ENCODE measurements around the gene AIFM2.
A peak's percentile ranks its signal among the peaks of the same experiment; 100 is the strongest.
"Not testable (repeated sequence)": the region's sequence is repeated elsewhere in the genome, so short reads cannot be mapped to it uniquely, and the experiment has no call there.

The AIFM2 gene

DNA sequence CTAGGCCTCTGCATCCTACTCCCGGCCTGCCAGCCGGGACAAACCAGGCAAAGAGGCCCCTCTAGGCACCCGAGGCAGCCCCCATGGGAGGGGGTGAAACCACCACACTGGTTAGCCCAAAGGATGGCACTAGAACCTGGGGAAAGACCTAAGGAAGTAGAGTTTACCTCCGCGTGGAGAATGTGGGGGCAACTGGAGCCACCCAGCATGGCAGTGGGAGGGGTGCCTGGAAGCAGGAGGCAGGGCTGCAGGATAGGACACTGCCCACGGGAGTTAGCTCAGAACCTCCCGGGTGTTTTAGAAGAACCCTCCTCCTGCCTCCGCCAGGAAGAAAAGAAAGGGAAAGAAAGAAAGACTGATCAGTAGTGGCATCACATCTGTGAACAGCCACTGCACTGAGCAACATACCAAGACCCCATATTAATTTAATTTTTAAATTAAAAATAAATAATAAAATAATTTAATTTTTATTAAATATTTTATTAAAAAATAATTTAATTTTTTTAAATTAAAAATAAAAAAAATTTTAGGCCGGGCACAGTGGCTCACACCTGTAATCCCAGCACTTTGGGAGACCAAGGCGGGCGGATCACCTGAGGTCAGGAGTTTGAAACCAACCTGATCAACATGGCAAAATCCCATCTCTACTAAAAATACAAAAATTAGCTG lies 11.2 kb downstream of the AIFM2 start:
- no peak for DNase-seq

DNA sequence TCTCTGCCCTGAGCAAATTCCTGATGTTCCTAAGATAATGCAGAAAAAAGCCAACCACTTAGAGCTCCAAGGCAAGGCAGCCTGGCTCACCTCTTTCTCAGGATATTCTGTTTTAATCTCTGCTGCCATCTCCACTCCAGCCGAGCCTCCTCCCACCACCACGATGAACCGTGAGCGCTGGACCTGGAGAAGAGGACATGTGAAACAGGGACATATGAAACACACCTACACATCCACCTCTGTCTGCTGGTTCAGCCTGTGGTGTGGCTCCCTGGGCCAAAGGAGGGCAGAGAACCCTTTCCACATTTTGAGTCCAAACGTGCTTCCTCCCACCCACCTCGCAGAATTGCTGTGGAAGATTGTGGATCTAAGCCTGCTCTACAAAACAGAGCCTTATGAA lies 12.2 kb downstream of the AIFM2 start:
- no peak for DNase-seq

DNA sequence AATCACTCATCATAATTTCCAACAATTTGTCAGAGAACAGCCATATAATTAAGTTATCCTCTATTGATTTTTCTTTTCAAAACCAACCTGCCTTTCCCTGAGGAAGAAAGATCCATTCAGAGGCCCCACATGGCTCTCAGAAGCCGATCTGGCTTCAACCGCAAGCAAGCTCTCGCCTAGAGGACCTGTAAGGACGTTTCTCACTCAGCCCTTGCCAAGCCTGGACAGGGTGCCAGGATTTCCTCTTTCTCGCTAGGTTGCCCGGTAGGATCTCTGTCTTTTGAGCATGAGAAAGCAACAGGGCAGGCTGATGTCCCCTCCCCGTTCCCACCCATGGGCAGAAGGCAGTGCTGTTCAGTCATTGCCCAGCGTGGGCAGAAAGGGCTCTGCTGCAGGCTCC lies 13.0 kb downstream of the AIFM2 start:
- DNase-seq, result no peak

DNA sequence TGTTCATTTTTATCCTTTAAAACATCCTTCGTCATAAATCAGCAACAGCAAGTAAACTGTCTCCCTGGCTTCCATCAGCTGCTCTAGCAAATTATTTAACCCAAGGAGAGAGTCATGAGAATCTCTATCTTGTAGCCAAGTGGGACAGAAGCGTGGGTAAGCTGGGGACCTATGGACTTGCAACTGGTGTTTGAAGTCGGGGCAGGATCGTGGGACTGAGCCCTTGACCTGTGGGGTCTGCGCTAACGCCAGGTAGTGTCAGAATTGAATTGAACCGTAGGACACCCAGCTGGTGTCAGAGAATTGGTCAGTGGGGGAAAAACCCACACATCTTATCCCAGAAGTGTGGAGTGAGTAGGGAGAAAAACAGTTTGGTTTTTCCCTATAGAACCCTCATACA lies 13.4 kb downstream of the AIFM2 start:
- no peak for DNase-seq

DNA sequence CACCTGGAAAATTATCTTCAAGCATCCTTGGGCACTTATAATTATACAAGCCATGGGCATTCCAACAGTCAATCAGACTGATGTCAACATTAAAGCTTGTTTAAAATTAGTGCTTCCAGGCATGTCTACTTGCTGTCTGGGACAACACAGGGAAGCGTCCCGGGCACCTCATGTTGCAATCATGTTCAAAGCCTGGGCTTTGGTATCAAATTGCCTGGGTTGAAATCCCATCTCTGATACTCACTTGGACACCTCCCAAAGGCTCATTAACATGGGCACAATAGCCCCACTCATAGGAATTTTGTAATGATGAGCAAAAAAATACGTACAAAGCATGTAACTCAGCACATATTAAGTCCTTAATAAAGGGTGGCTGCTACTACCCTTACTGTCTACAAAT lies 14.4 kb downstream of the AIFM2 start:
- DNase-seq, result no peak

DNA sequence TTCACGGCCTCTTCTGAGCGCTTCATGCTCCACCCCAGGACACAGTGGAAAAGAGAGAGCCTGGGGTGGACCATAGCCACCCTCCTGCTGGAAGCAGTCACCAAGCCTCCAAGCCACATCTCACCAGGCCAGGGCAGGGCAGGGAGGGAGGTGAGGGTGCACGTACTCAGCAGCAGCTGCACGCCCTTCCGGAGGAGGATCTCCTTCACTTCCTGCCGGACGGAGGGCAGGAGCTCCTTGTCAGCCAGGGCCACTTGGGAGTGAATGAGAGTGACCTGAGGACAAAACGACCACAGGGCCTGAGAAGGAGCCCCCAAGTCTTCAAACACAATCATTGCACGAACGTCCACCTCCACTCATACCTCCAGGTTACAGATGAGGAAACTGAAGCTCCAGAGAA lies 15.0 kb downstream of the AIFM2 start:
- DNase-seq, result no peak

DNA sequence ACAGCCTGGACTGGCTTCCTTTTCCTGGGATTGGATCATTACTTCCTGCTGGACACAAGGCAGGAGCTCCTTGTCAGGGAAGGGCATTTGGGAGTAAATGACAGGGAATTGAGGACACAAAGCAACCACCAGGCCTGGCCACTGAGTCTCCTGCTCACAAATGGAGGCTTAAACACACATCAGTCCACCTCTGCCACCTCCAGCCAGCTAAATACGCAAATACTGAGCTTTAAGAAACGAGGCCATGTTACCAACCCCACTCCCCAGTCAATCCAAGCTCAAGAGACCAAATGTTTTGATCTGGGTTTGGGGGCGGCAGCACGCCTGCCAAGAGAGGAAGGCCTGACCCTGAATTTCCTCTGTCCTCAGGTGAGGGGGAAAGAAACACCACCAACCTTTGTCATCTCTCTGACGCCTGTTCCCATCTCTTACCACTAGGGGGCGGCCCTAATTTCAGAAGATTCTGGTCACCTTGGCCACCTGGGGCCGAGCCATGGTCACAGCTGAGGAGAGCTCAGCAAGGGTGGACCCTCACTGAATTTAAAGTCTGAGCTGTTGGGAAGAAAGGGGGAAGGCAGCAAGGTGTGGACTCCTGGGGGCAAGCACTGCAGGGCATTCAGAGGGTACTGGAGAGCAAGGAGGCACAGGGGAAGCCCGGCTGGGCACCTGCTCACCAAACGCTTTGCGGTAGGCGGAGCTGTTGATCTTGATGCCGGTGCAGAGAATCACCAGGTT lies 16.5 kb downstream of the AIFM2 start:
- peak; percentile 65 for DNase-seq

DNA sequence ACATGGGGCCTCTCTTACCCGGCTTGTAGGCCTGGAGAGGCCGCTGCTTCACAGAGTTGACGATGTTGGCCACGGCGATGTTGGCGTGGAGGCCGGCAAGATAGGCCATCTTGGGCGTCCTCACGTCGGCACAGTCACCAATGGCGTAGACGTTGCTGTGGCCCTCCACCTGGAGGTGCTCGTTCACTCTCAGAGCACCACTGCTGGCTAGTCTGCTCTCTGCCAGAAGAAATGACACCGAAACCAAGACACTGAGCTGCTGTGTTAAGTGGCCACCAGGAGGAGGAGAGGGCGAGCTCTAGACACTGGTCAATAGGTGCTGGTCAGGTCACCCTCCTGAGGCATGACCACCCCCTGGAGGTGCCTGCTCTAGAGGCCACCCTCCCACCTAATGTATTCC lies 17.7 kb downstream of the AIFM2 start:
- DNase-seq, result no peak

DNA sequence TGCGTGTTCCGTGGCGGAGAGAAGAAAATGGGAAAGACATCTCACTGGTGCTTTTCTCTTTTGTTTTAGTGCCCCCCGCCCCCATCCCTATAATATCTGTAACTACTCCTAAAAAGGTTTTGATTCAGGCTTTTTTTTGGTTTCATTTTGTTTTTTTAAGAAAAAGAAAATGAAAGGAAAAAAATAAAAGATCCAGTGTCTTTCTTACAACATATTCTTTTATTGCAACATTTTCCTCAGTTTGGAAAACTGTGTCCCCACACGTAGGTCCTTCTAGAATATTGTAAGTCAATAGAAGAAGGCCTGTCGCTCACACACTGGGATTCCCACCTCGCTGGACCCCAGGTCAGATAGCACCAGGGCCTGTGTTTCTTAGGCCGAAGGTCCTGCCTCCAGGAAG lies 20.6 kb downstream of the AIFM2 start:
- no peak for DNase-seq

DNA sequence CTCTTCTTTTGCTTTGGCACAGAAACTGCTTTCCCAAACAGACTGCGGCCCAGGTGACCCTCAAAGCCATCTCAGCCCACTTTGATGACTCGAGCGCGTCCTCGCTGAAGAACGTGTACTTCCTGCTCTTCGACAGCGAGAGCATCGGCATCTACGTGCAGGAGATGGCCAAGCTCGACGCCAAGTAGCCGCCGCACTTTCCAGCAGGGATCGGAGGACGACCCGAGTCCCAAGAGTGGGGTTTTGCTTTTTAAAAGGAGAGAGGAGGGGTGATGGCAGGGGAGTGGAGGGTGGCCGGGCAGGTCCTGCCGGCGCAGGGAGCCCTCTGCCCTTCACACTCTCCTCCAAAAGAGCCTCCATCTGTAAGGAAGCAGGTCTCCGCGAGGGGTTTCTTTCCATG lies 21.1 kb downstream of the AIFM2 start:
- no peak for DNase-seq

DNA sequence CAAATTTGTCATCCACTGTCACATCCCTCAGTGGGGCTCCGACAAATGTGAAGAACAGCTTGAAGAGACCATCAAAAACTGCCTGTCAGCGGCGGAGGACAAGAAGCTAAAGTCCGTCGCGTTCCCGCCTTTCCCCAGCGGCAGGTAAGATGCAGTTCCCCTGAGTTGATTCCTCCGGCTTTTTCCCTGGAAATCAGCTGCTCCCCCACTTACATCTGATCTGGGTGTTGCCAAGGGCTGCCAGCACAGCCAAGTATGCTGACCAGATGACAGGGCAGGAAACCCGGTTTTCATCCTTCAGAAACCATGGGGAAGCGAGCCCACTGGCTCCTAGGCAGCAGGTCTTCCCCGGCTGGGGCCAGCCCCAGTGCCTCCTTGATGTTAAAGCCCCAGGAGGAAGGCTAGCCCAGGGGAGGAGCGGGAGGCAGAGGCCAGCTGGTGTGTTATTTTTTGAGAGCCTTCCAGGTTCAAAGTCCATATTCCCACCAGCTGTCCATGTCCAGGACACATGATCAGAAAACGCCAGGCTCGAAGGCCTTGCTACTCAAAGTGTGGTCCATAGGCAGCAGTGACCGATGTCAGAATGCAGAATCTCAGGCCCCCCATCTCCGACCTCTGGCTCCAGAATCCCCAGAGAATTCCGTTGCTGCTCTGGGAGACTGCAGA lies 23.4 kb downstream of the AIFM2 start:
- no peak for DNase-seq

DNA sequence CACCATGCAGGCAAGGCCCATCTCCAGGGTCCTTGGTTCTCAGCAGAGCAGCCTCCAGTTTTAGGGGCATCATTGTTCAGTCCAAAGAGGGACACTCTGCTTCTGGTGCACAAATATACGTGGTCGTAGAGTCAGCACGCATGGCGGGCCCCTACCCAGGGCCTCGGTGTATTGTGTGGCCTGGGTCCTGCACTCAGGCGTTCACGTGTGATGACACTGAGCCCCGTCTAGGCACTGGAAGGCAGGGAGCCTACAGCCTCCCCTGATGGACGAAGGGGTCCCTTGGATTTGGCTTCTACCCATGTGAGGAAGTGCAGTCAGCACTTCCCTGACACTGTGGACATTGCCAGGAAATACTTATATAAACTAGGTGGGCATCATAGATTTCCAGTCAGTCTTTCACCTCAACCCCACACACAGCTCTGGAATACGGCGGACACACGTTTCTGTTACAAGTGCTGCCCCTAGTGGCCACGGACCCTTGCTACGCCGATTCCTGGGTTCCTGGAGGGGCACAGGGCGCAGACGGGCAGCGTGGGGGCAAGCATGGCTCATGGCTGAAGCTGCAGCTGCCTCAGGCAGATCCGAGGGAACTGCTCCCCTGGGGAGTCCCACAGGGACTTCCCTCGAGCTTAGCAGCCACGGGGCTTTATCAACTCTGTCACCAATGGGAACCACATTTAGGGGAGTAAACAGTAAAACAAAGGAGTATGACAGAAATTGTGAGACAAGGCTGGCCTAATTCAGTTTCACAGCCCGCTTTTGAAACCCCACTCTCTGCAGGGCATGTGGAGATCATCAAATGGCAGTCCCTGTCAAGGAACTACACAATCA lies 25.4 kb downstream of the AIFM2 start:
- DNase-seq, result no peak

DNA sequence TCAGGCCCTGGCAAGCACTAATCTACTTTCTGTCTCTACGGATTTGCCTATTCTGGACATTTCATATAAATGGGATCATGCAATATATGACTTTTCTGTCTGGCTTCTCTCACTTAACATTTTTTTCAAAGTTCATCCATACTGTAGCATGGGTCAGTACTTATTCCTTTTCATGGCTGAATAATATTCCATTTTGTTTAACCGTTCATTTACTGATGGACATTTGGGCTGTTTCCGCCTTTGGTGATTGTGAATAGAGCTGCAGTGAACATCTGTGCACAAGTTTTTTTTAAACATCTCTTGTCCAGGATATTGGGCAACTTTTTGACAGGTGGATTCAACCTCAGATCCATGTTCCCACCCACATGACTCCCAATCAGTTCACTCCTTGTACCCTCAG lies 31.0 kb downstream of the AIFM2 start:
- no peak for DNase-seq

DNA sequence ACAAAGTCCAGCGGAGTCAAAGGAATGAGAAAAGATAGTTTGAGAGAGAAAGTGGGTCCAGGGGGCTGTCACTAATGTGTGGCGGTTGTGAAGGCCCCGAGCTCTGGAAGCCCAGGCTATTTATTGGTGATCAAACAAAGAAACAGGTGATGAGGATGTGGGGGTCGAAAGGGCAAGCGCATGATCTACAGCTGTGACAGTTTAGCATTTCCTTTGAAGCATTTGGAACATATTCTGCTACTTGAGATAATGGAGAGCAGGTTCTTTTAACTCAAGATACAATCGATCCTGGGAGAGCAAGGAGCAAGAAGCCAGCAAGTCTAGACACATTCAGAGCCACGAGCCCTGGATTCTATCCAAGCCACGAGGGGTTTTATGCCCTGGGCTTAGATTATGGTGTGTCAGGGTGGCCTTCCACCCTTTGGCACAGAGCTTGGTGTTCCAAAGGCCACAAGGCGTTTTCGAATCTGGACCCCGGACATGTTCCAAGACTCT lies 31.5 kb downstream of the AIFM2 start:
- not testable (repeated sequence) for DNase-seq

DNA sequence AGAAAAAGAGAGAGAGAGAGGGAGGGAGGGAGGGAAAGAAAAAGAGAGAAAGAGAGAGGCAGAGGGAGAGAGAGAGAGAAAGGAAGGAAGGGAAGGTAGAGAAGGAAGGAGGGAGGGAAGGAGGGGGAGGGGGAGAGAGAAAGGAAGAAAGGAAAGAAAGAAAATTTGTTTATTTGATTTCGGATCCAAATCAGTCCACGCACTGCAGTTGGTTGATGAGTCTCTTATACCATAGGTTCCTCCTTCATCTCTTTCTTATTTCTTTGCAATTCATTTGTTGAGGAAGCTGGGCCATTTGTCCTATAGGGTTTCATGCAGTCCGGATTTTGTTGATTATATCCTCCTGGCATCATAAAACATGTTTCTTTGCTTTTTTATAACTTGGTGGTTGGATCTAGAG lies 34.4 kb downstream of the AIFM2 start:
- no peak for DNase-seq

DNA sequence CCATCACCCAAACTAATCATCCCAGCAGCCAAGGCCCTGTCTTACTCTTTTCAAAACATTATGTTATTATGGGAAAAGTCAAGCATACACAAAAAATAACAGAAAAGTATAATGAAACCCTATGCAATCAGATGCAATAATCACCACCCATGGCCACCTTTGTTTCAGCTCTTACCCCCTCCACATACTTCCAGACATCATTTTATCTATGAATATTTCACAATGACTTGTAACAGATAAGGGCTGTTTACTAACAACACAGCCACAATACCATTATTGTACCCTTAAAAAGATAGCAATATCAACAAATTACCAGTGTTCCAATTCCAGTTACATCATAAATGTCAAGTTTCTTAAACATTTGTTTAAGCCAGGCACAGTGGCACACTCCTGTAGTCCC lies 35.2 kb downstream of the AIFM2 start:
- no peak for DNase-seq

DNA sequence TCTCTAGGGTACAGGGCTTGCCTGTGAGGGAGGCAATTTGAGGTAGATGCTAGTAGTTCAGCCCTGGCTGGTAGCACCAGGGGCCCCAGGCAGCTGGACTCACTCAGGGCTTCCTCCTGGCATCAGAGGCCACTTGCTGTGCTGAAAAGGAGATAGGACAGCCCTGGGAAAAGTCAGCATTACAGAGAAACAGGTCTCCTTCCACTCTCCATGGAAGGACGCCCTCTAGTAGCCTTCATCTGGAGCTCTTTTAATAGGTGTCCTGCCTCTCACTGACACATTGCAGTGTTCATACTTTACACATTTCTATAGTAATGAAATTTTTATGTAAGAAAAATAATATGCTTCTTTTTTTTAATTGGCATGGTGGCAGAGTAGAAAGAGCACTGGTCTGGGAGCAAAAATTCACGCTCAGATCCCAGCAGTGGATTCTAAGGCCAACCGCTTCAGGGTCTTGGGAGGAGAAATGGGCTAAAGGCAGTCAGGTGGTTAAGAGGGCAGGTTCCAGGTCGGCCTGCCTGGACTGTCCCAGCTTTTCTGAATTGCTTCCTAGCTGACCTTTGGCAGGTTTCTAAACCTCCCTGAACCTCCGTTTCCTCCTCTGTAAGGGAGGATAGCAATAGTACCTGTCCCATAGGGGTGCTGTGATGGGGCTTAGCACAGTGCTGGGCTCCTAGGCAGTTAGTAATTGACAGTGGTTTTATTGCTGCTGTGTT lies 35.8 kb downstream of the AIFM2 start:
- no peak for DNase-seq

DNA sequence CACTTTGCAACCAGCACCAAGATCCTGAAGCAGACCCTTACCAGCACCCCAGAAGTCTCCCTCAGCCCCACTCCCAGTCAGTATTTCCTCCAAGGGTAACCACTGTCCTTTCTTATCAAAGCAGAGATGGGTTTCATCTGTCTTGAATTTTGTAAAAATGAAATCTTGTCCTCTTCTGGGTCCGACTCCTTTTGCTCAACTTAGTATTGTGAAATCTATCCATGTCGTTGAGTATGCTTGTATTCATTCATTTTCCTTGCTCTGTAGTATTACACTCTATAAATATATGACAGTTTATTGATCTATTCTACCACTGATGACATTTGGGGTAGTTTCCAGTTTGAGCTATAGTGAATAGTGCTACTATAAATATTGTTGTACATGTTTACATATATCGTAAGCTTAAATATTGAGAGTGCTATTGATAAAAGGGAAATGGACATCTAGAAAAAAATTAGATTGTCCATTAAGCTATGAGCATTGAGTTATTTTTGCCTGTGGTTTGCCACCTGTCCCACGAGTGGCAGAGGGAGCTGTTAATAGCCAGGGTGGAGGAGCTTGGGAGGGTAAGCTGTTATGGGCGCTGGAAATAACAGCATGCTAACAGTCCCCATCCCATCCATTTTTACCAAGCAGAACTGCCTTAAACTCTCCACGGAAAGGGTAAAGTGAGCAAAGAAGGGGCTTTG lies 36.5 kb downstream of the AIFM2 start:
- DNase-seq, result no peak

DNA sequence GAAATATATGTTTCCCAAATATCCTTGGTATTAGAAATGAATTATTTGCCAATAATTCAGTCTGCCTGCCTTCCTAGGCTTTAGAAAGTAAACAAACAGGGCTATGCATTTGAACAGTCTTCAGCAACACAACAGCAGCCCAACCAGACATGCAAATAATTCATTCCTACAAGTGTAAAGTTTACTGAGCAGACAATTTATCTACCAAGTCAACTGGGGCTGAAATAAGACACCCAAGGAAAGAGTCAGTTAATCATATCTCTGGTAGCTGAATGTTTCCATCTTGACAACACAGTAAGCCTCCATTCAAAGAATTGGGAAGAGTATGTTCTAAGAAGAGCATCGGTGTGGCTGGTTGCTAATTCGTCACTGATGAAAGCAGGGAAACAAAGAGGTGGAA lies 38.4 kb downstream of the AIFM2 start:
- DNase-seq, result no peak

DNA sequence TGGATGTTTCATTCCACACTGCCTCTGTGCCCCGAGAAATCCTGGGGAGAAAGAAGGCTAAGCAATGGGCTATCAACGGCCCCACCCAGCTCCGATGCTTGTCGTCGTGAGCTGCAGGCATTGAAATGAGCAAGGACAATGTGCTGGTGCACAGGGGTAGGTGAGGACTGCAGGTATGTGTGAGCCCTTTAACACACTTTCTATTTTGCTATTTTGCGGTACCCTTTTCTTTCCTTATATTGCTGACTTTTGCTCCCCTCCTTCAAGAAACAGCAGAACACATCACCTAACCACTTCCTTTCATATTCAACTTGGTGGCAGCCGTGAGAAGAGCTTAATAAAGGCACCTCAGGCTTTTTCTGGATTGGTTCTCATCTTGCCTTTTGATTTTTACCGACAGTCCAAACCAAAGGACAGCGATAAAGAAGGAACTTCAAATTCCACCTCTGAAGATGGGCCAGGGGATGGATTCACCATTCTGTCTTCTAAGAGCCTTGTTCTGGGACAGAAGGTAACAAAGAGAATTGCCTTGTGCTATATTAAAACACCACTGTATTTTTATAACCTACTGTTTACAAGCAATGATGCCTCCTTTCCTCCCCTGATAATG lies 39.2 kb downstream of the AIFM2 start:
- no peak for DNase-seq

DNA sequence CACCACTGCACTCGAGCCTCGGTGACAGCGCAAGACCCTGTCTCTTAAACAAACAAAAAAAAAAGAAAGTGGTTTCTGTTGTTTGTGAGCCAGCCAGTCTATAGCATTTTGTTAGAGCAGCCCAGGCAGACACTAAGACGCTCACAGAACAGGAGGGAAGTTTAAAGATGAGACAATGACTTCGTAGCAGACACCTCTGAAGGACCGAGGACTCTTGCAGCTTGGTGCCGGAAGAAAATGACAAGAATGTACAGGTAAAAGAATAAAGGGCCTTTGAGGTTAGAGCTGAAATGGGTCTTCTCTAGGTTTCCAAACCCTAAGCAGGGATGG lies 40.3 kb downstream of the AIFM2 start:
- no peak for DNase-seq

DNA sequence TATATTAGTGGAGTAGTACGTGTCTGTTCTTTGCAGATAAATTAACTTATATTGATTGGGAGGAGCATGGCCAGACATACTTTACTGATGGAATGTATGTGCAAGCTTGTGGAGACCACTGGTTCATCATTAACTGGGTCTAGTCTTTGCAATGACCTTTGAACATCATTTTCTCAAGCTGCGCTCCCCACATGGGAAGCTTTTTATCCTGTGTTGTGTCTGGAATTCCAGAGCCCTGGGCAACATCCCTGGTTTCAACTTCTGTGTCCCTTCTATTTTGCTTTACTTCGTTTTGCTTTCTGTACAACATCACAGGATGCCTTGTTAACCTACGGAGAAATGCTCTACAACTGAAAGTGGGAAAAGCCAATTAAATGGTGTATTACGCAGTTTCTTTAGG lies 41.7 kb downstream of the AIFM2 start:
- DNase-seq, result no peak

All from 8988T (cell line).